ENCODE measurements around the gene ANLN.

GRCh38 chr7:36408589-36408988 is 18.9 kb downstream of the ANLN start:
- TF ChIP-seq POLR2AphosphoS5 (IDR thresholded peaks at IDR 0.05; ENCODE audit: low read depth, low read length) (no peak), POLR2A (IDR thresholded peaks at IDR 0.05; ENCODE audit: low read depth, low read length) (no peak)
